Astrocyte of the spinal cord (primary cell): Measurements from ENCODE around the gene COPB1.

Source experiments
- DNase-seq: peaks from one replicate; pipeline ENCODE4 v3.0.0; 2011; ENCODE audit warnings: low read depth, low spot score
- H3K4me3 ChIP-seq: 2 replicates; pipeline ENCODE4 v1.5.1; 2011; ENCODE audit warnings: low read depth, mild to moderate bottlenecking, low read length, moderate library complexity
- CTCF ChIP-seq: IDR thresholded peaks from 2 replicates; pipeline ENCODE4 v1.5.1; 2012; ENCODE audit warnings: low read depth, mild to moderate bottlenecking, low read length, inconsistent platforms
- in situ Hi-C: cut with HindIII; loops from 2 replicates; pipeline ENCODE4 v1.10.0; 2017; ENCODE audit warnings: low sequenced_read_pairs

COPB1 gene, protein sequence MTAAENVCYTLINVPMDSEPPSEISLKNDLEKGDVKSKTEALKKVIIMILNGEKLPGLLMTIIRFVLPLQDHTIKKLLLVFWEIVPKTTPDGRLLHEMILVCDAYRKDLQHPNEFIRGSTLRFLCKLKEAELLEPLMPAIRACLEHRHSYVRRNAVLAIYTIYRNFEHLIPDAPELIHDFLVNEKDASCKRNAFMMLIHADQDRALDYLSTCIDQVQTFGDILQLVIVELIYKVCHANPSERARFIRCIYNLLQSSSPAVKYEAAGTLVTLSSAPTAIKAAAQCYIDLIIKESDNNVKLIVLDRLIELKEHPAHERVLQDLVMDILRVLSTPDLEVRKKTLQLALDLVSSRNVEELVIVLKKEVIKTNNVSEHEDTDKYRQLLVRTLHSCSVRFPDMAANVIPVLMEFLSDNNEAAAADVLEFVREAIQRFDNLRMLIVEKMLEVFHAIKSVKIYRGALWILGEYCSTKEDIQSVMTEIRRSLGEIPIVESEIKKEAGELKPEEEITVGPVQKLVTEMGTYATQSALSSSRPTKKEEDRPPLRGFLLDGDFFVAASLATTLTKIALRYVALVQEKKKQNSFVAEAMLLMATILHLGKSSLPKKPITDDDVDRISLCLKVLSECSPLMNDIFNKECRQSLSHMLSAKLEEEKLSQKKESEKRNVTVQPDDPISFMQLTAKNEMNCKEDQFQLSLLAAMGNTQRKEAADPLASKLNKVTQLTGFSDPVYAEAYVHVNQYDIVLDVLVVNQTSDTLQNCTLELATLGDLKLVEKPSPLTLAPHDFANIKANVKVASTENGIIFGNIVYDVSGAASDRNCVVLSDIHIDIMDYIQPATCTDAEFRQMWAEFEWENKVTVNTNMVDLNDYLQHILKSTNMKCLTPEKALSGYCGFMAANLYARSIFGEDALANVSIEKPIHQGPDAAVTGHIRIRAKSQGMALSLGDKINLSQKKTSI

DNA sequence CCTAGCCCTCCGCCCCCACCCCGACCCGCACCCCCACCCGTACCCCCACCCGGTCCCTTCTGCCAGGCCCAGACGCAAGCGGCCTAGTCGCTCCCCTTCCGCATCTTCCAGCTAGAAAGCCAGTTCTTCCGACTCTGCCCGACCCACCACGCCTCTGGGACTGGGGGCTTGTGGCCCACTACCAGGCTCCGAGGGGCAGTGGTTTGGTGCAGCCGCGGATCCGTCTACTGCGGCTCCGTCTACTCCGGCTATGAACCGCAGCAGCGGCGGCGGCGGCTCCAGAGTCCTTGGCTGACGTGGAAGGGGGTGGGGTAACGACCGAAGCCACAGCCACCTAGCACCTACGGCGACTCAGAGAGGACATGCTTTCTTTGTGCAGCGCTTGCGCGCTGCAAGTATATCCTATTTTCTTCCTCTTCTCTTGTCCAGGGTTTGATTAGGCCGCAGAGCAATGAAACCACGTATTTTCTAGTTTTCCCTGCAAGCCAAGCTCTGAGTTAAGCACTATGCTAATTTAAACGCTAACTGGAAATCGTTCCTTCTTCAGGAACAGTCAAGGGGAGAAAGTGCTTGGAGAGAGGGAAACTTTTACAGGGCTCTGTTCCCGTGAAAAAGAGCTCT lies at the start of gene COPB1:
TSS of gene COPB1 (minus strand) at position 252 of the 621 bp plus-strand sequence. CDS start 883 bp downstream, outside the sequence.
- in situ Hi-C loops, result no loop called here
- H3K4me3 ChIP-seq, result peak within 1 kb of the TSS; percentile 91
- TF ChIP-seq CTCF, result no peak
- DNase-seq, result peak; percentile 97

DNA sequence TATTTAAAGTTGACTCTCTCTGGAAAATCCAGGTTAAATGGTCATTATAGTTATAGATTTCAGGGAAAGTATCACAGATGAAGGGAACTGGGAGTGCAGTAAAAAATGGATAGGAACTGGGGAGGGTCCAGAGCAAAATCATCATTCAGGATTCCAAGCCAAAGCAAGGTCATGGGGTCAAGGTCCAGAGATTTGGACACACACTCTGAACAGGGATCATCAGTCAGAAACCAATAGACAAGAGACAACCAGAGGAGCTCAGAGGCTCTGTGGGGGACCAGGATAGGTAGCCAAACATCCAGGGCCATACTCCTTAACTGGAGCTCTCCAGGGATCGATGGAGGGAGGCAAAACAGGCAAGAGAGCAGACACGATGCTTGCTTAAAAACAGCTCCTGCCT lies 47.8 kb upstream of the COPB1 start:
- no peak for DNase-seq
- no peak overlapping the region for H3K4me3 ChIP-seq
- TF ChIP-seq CTCF, result no peak
- in situ Hi-C loops, result no loop called here

- no peak for DNase-seq
- no peak for TF ChIP-seq CTCF
- no peak overlapping the region for H3K4me3 ChIP-seq
- in situ Hi-C loops, result no loop called here
Observed at GRCh38 chr11:14546672-14547071, 47.1 kb upstream of the COPB1 start.

GRCh38 chr11:14544611-14545010 lies 45.0 kb upstream of the COPB1 start:
- DNase-seq, result peak; percentile 5
- TF ChIP-seq CTCF, result no peak
- in situ Hi-C loops, result no loop called here
- H3K4me3 ChIP-seq, result no peak overlapping the region

DNA sequence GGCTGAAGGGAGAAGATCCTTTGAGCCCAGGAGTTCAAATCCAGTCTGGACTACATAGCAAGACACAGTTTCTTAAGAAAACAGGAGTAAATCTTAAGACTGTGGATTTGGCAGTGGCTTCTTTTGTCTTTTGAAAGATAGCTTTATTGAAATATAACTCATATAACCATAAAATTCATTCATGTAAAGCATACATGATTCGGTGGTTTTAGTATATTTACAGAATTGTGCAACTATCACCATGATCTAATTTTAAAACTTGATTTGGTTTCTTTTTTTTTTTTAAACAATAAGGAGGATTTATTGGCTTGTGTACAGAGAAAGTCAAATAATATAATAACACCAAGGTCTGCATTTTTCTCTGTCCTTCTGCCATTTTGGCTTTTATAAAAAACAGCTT lies 43.6 kb upstream of the COPB1 start:
- no peak overlapping the region for H3K4me3 ChIP-seq
- in situ Hi-C loops, result no loop called here
- DNase-seq, result no peak
- no peak for TF ChIP-seq CTCF

DNA sequence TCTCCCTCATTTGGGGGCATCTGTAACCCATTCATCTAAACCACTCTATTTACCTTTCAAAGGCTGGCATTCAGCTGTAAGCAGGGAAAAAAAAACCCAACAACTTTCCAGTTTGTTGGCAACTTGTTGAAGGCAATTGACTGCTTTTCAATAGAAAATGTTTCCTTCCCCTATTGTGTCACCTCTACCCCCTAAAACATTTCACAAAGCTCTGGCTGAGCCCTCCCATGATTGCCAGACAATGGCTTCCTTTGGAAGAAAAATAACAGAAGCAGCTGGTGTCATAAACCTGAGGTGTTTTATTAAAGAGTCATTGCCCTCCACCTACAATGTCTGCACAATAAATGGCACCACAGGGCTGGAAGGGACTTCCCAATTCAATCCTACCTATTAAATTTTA lies 42.7 kb upstream of the COPB1 start:
- H3K4me3 ChIP-seq, result no peak overlapping the region
- no peak for TF ChIP-seq CTCF
- DNase-seq, result no peak
- in situ Hi-C loops, result no loop called here
